GM19193 (cell line): ENCODE measurements around the gene MIER2.

Experiments
- POLR2A ChIP-seq: IDR thresholded peaks from 4 replicates; pipeline ENCODE4 v1.6.1; 2011; ENCODE audit not compliant: insufficient read depth, insufficient read length; ENCODE audit errors: extremely low read depth

MIER2 gene

GRCh38 chr19:325937-326565, 18.5 kb downstream of the MIER2 start:
- no peak for TF ChIP-seq POLR2A

GRCh38 chr19:325173-325936, 19.2 kb downstream of the MIER2 start:
- no peak for TF ChIP-seq POLR2A

GRCh38 chr19:324716-325115, 19.9 kb downstream of the MIER2 start:
- no peak for TF ChIP-seq POLR2A

GRCh38 chr19:322616-323015, 22.0 kb downstream of the MIER2 start:
- no peak for TF ChIP-seq POLR2A

GRCh38 chr19:318509-318774, 26.2 kb downstream of the MIER2 start:
- TF ChIP-seq POLR2A, result no peak

- TF ChIP-seq POLR2A, result no peak
These were observed 26.7 kb downstream of the MIER2 start for GRCh38 chr19:317710-318508.

GRCh38 chr19:315811-316210, 28.8 kb downstream of the MIER2 start:
- TF ChIP-seq POLR2A, result no peak

GRCh38 chr19:313988-314815, 30.4 kb downstream of the MIER2 start:
- no peak for TF ChIP-seq POLR2A

- TF ChIP-seq POLR2A, result no peak
These were observed 31.2 kb downstream of the MIER2 start for GRCh38 chr19:313169-313987.

- no peak for TF ChIP-seq POLR2A
These were observed 32.8 kb downstream of the MIER2 start for GRCh38 chr19:311813-312261.

GRCh38 chr19:310781-311496, 33.7 kb downstream of the MIER2 start:
- no peak for TF ChIP-seq POLR2A

- no peak for TF ChIP-seq POLR2A
These were observed 34.4 kb downstream of the MIER2 start for GRCh38 chr19:310141-310651.

- no peak for TF ChIP-seq POLR2A
These were observed 35.4 kb downstream of the MIER2 start for GRCh38 chr19:309206-309565.
